Lower lobe of right lung (tissue), 2 donors: ENCODE data around the gene JARID2. TPM values are rescaled to one million over a fixed set of nuclear protein-coding genes. Genes with fewer than 3 reads are reported as not detected.
"Not testable (repeated sequence)": the region's sequence is repeated elsewhere in the genome, so short reads cannot be mapped to it uniquely, and the experiment has no call there.

ENCODE experiments used
- ATAC-seq, 2 donors: fragments of 200-7000 bp; cut with Tn5 transposase; one replicate each; pipeline ENCODE4 v1.9.1; 2020 to 2022; ENCODE audit warnings: mild to moderate bottlenecking in 2 of 2, moderate library complexity in 2 of 2
- DNase-seq: peaks from one replicate; pipeline ENCODE4 v3.0.0-alpha.2; 2020
- H3K27ac ChIP-seq: fragments of 200-600 bp; one replicate; pipeline ENCODE4 v1.8.0; 2022
- H3K27me3 ChIP-seq: fragments of 200-600 bp; one replicate; pipeline ENCODE4 v1.8.0; 2022; ENCODE audit warnings: low read depth
- H3K36me3 ChIP-seq: fragments of 200-600 bp; one replicate; pipeline ENCODE4 v1.8.0; 2022; ENCODE audit warnings: mild to moderate bottlenecking
- H3K4me1 ChIP-seq: fragments of 200-600 bp; one replicate; pipeline ENCODE4 v1.8.0; 2022
- H3K4me3 ChIP-seq: fragments of 200-600 bp; one replicate; pipeline ENCODE4 v1.8.0; 2022; ENCODE audit warnings: mild to moderate bottlenecking
- H3K9me3 ChIP-seq: fragments of 200-600 bp; one replicate; pipeline ENCODE4 v1.8.0; 2022
- CTCF ChIP-seq: fragments of 200-600 bp; IDR thresholded peaks from one replicate; pipeline ENCODE4 v1.8.0; 2022; ENCODE audit warnings: antibody characterized with exemption, mild to moderate bottlenecking
- intact Hi-C: fragments of 100-400 bp; cut with DNase I; formaldehyde crosslinking; loops from one replicate; pipeline ENCODE4 v1.11.0; 2022
- total RNA-seq: library from RNA; stranded (reverse); fragmentation: NEBNext Ultra II Directional; extraction: Animal tissue kit (Norgen Biotek cat#: 25700); gene quantifications from one replicate; pipeline ENCODE4 v1.2.1, GENCODE V29; 2021
- donor health status: DM: no; HTN: yes; CAD: no; lungs with severe emphysema.

The JARID2 gene
- total RNA-seq, 1 donor from 2014 or later = 16.0 TPM

- intact Hi-C loops = no loop called here
- no peaks in the 10 kb centered on the region for H3K27me3 ChIP-seq
- DNase-seq (no peak), ATAC-seq (no peak)
- no peak overlapping the region for H3K4me3 ChIP-seq
- H3K36me3 ChIP-seq = no peaks in the 10 kb centered on the region
- TF ChIP-seq CTCF = no peak
- H3K9me3 ChIP-seq = no peaks in the 10 kb centered on the region
- H3K27ac ChIP-seq = no peak overlapping the region
- H3K4me1 ChIP-seq = no peaks in the 10 kb centered on the region
Observed at GRCh38 chr6:15320693-15321092, 74.8 kb downstream of the JARID2 start.

- H3K36me3 ChIP-seq = no peaks in the 10 kb centered on the region
- H3K9me3 ChIP-seq = no peaks in the 10 kb centered on the region
- H3K27me3 ChIP-seq = no peaks in the 10 kb centered on the region
- ATAC-seq (no peak), DNase-seq (no peak)
- H3K4me3 ChIP-seq = no peak overlapping the region
- no peak for TF ChIP-seq CTCF
- H3K4me1 ChIP-seq = peaks cover 5% of the 10 kb centered on the region
- intact Hi-C loops = no loop called here
- H3K27ac ChIP-seq = no peak overlapping the region
Observed at GRCh38 chr6:15322184-15322583, 76.3 kb downstream of the JARID2 start.

- Histone ChIP-seq H3K36me3 (no peaks in the 10 kb centered on the region), H3K27ac (no peak overlapping the region), H3K4me1 (peaks cover 5% of the 10 kb centered on the region), H3K4me3 (no peak overlapping the region), H3K27me3 (no peaks in the 10 kb centered on the region), H3K9me3 (no peaks in the 10 kb centered on the region)
- DNase-seq = no peak
- peak; percentile 25 to 39 for ATAC-seq
- intact Hi-C loops = no loop called here
- TF ChIP-seq CTCF = no peak
Observed at GRCh38 chr6:15322781-15323536, 77.1 kb downstream of the JARID2 start.

GRCh38 chr6:15323611-15324010 lies 77.7 kb downstream of the JARID2 start:
- H3K4me1 ChIP-seq, H3K27ac ChIP-seq, intact Hi-C loops, ATAC-seq, H3K36me3 ChIP-seq, DNase-seq, H3K9me3 ChIP-seq, H3K27me3 ChIP-seq, H3K4me3 ChIP-seq: not testable (repeated sequence)

GRCh38 chr6:15324427-15324985 lies 78.6 kb downstream of the JARID2 start:
- Histone ChIP-seq H3K4me3 (no peak overlapping the region), H3K27me3 (no peaks in the 10 kb centered on the region), H3K27ac (no peak overlapping the region), H3K9me3 (no peaks in the 10 kb centered on the region), H3K4me1 (peaks cover 16% of the 10 kb centered on the region), H3K36me3 (no peaks in the 10 kb centered on the region)
- TF ChIP-seq CTCF = no peak
- intact Hi-C loops = no loop called here
- no peak for ATAC-seq
- no peak for DNase-seq

GRCh38 chr6:15325540-15325955 lies 79.7 kb downstream of the JARID2 start:
- Histone ChIP-seq H3K36me3 (no peaks in the 10 kb centered on the region), H3K27ac (no peak overlapping the region), H3K4me3 (no peak overlapping the region), H3K4me1 (peaks cover 26% of the 10 kb centered on the region), H3K27me3 (no peaks in the 10 kb centered on the region), H3K9me3 (no peaks in the 10 kb centered on the region)
- no peak for TF ChIP-seq CTCF
- DNase-seq = no peak
- ATAC-seq = no peak
- intact Hi-C loops = no loop called here
